GM23338 (cell line): ENCODE data around the gene RFX6. TPM values are rescaled to one million over a fixed set of nuclear protein-coding genes. Genes with fewer than 3 reads are reported as not detected.

Source experiments
- ATAC-seq: fragments of 200-7000 bp; cut with Tn5 transposase; 3 replicates; pipeline ENCODE4 v1.9.1; 2020
- DNase-seq: peaks from one replicate; pipeline ENCODE4 v3.0.0-alpha.2; 2015; ENCODE audit warnings: low spot score
- H2AFZ ChIP-seq: fragments of 200-600 bp; sonication (generic); 2 replicates; pipeline ENCODE4 v1.8.0; 2016; ENCODE audit warnings: antibody characterized with exemption, mild to moderate bottlenecking, moderate library complexity
- H3F3A ChIP-seq: fragments of 200-600 bp; sonication (generic); replicated peaks from 2 replicates; pipeline ENCODE4 v1.8.0; 2017; ENCODE audit warnings: antibody characterized with exemption, mixed run types, low read depth
- H3K27ac ChIP-seq: fragments of 200-600 bp; sonication (generic); 2 replicates; pipeline ENCODE4 v1.6.1; 2016; ENCODE audit warnings: low read depth
- H3K27me3 ChIP-seq: fragments of 200-600 bp; sonication (generic); 2 replicates; pipeline ENCODE4 v1.8.0; 2016; ENCODE audit warnings: mild to moderate bottlenecking, mixed run types, moderate library complexity; ENCODE audit not compliant: insufficient read depth
- H3K36me3 ChIP-seq: fragments of 200-600 bp; sonication (generic); 2 replicates; pipeline ENCODE4 v1.8.0; 2016; ENCODE audit warnings: mild to moderate bottlenecking; ENCODE audit not compliant: insufficient read depth
- H3K4me1 ChIP-seq: fragments of 200-600 bp; sonication (generic); 2 replicates; pipeline ENCODE4 v1.8.0; 2016; ENCODE audit warnings: mild to moderate bottlenecking, moderate library complexity; ENCODE audit not compliant: insufficient read depth
- H3K4me2 ChIP-seq: fragments of 200-600 bp; sonication (generic); 2 replicates; pipeline ENCODE4 v1.7.1; 2017; ENCODE audit warnings: mixed run types
- H3K4me3 ChIP-seq: fragments of 200-600 bp; sonication (generic); 2 replicates; pipeline ENCODE4 v1.6.1; 2016; ENCODE audit warnings: mixed run types
- H3K79me2 ChIP-seq: fragments of 200-600 bp; sonication (generic); replicated peaks from 2 replicates; pipeline ENCODE4 v1.8.0; 2017; ENCODE audit warnings: mild to moderate bottlenecking; ENCODE audit not compliant: insufficient read depth
- H3K9me2 ChIP-seq: fragments of 200-600 bp; sonication (generic); 2 replicates; pipeline ENCODE4 v1.8.0; 2017; ENCODE audit not compliant: insufficient read depth
- H4K20me1 ChIP-seq: fragments of 200-600 bp; sonication (generic); replicated peaks from 2 replicates; pipeline ENCODE4 v1.8.0; 2017; ENCODE audit warnings: mild to moderate bottlenecking; ENCODE audit not compliant: insufficient read depth
- H3K27ac Mint-ChIP-seq: 2 replicates; pipeline ENCODE4 v1.8.0; 2020; ENCODE audit warnings: inconsistent platforms, mild to moderate bottlenecking, moderate library complexity, mixed read lengths
- H3K27me3 Mint-ChIP-seq: 3 replicates; pipeline ENCODE4 v1.8.0; 2022; ENCODE audit warnings: low read depth, mild to moderate bottlenecking, moderate library complexity, mixed read lengths, inconsistent platforms; ENCODE audit not compliant: insufficient read depth, poor library complexity
- H3K36me3 Mint-ChIP-seq: 3 replicates; pipeline ENCODE4 v1.8.0; 2021; ENCODE audit warnings: low read depth, mild to moderate bottlenecking, inconsistent platforms, moderate library complexity, mixed read lengths
- H3K4me1 Mint-ChIP-seq: 3 replicates; pipeline ENCODE4 v1.8.0; 2020; ENCODE audit warnings: mild to moderate bottlenecking, inconsistent platforms, mixed read lengths
- H3K4me3 Mint-ChIP-seq: 3 replicates; pipeline ENCODE4 v1.8.0; 2021; ENCODE audit warnings: moderate library complexity, mild to moderate bottlenecking, inconsistent platforms, mixed read lengths
- H3K9me3 Mint-ChIP-seq: 3 replicates; pipeline ENCODE4 v1.8.0; 2020; ENCODE audit warnings: moderate library complexity, mild to moderate bottlenecking, inconsistent platforms, mixed read lengths
- CREB1 ChIP-seq: fragments of 250-450 bp; sonication (Bioruptor Pico); IDR thresholded peaks from 2 replicates; pipeline ENCODE4 v1.5.0; 2020; ENCODE audit warnings: low read depth, mild to moderate bottlenecking, moderate library complexity
- EZH2 ChIP-seq: fragments of 200-600 bp; sonication (generic); IDR thresholded peaks from one replicate; pipeline ENCODE4 v1.8.0; 2017; ENCODE audit warnings: antibody characterized with exemption, mild to moderate bottlenecking, low read depth; ENCODE audit not compliant: unreplicated experiment
- EZH2phosphoT487 ChIP-seq: fragments of 200-600 bp; sonication (generic); IDR thresholded peaks from one replicate; pipeline ENCODE4 v1.8.1; 2018; ENCODE audit warnings: antibody characterized with exemption; ENCODE audit not compliant: unreplicated experiment
- JUNB ChIP-seq: IDR thresholded peaks from one replicate; pipeline ENCODE4 v1.6.1; 2016; ENCODE audit warnings: antibody characterized with exemption; ENCODE audit not compliant: unreplicated experiment
- NANOG ChIP-seq: IDR thresholded peaks from 2 replicates; pipeline ENCODE4 v1.6.1; 2016; ENCODE audit warnings: antibody characterized with exemption, borderline replicate concordance
- POLR2AphosphoS5 ChIP-seq: IDR thresholded peaks from 2 replicates; pipeline ENCODE4 v1.6.1; 2016; ENCODE audit warnings: antibody characterized with exemption, low read depth
- STAT1 ChIP-seq: IDR thresholded peaks from one replicate; pipeline ENCODE4 v1.6.1; 2016; ENCODE audit warnings: antibody characterized with exemption; ENCODE audit not compliant: unreplicated experiment
- ZNF114 ChIP-seq: fragments of 250-450 bp; sonication (Bioruptor Pico); IDR thresholded peaks from 2 replicates; pipeline ENCODE4 v1.5.0; 2020; ENCODE audit warnings: mild to moderate bottlenecking, moderate library complexity
- ZNF331 ChIP-seq: fragments of 250-450 bp; sonication (Bioruptor Pico); IDR thresholded peaks from 2 replicates; pipeline ENCODE4 v1.5.0; 2020; ENCODE audit warnings: low read depth, mild to moderate bottlenecking, moderate library complexity
- polyA plus RNA-seq: library from polyadenylated mRNA; unstranded; fragments of >200 nt; fragmentation: Nextera tagmentation; extraction: Ambion mirVana; gene quantifications from 2 replicates; pipeline ENCODE4 v1.2.1, GENCODE V29; 2016
- total RNA-seq: library from RNA; depleted of rRNA; stranded (reverse); fragments of >200 nt; shearing (Covaris generic); gene quantifications from 2 replicates; pipeline ENCODE4 v1.2.3, GENCODE V29; 2014
- TF ChIP-seq, protein P1 (sequence below): IDR thresholded peaks from 2 replicates; pipeline ENCODE4 v1.6.1; 2016; ENCODE audit warnings: antibody characterized with exemption
- TF ChIP-seq, protein P2 (sequence below), 2 experiments: fragments of 200-600 bp in 1 of 2; sonication (generic) in 1 of 2; conservative IDR thresholded peaks; 2 replicates each; pipeline versions ENCODE4 v1.5.1 to v1.6.1; 2016 to 2017; ENCODE audit warnings: antibody characterized with exemption in 2 of 2, low read depth in 2 of 2, mild to moderate bottlenecking in 2 of 2, moderate library complexity in 1 of 2
- TF ChIP-seq, protein P3 (sequence below): fragments of 250-450 bp; sonication (Bioruptor Pico); IDR thresholded peaks from 2 replicates; pipeline ENCODE4 v1.5.0; 2020; ENCODE audit warnings: mild to moderate bottlenecking, moderate library complexity
- TF ChIP-seq, protein P4 (sequence below): IDR thresholded peaks from one replicate; pipeline ENCODE4 v1.6.1; 2018; ENCODE audit warnings: antibody characterized with exemption; ENCODE audit not compliant: unreplicated experiment

The RFX6 gene
- total and polyA plus RNA-seq, 2 experiments from 2014 or later = 0.35 TPM; not detected in 1

DNA sequence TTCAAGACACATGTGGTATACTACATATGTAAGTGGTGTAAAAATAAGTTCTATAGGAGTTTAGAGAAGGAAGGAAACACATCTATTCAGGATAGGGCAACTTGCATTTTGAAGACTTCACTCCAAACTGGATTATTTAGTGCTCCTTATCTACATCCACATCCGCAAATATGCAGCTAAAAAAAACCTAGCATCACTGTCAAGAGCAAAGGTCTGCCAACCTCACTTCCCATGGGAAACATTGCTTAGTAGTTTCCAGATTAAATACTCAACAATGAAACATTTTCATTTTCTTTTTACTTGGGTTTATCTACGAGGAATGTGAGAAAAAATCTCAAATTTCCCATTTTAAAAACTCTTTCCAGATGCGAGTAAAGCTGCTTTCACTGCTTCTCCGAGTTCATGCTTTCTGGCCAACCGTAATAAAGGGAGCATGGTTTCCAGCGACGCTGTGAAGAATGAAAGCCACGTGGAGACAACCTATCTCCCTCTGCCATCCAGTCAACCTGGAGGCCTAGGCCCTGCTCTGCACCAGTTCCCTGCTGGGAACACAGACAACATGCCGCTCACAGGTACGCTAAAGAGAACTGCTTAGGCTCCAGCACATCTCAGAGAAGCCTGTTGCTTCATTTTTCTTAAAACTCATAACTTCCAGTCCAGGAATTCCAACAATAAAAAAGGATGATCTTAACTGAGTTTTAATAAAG, 48.2 kb downstream of the RFX6 start:
- H3K27me3 ChIP-seq = no peaks in the 10 kb centered on the region
- H3K9me2 ChIP-seq = no peaks in the 10 kb centered on the region
- TF ChIP-seq EZH2phosphoT487 (no peak), POLR2AphosphoS5 (no peak), ZNF114 (CRISPR knock-in tag) (no peak), NANOG (no peak), STAT1 (no peak), EZH2 (no peak), ZNF331 (CRISPR knock-in tag) (no peak), JUNB (no peak), CREB1 (CRISPR knock-in tag) (no peak)
- TF ChIP-seq, protein P1, sequence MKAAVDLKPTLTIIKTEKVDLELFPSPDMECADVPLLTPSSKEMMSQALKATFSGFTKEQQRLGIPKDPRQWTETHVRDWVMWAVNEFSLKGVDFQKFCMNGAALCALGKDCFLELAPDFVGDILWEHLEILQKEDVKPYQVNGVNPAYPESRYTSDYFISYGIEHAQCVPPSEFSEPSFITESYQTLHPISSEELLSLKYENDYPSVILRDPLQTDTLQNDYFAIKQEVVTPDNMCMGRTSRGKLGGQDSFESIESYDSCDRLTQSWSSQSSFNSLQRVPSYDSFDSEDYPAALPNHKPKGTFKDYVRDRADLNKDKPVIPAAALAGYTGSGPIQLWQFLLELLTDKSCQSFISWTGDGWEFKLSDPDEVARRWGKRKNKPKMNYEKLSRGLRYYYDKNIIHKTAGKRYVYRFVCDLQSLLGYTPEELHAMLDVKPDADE = no peak
- TF ChIP-seq, protein P2, sequence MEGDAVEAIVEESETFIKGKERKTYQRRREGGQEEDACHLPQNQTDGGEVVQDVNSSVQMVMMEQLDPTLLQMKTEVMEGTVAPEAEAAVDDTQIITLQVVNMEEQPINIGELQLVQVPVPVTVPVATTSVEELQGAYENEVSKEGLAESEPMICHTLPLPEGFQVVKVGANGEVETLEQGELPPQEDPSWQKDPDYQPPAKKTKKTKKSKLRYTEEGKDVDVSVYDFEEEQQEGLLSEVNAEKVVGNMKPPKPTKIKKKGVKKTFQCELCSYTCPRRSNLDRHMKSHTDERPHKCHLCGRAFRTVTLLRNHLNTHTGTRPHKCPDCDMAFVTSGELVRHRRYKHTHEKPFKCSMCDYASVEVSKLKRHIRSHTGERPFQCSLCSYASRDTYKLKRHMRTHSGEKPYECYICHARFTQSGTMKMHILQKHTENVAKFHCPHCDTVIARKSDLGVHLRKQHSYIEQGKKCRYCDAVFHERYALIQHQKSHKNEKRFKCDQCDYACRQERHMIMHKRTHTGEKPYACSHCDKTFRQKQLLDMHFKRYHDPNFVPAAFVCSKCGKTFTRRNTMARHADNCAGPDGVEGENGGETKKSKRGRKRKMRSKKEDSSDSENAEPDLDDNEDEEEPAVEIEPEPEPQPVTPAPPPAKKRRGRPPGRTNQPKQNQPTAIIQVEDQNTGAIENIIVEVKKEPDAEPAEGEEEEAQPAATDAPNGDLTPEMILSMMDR (conservative IDR thresholded peaks at IDR 0.05; ENCODE audit: low read depth in 2 of 2) = no peak
- TF ChIP-seq, protein P3, sequence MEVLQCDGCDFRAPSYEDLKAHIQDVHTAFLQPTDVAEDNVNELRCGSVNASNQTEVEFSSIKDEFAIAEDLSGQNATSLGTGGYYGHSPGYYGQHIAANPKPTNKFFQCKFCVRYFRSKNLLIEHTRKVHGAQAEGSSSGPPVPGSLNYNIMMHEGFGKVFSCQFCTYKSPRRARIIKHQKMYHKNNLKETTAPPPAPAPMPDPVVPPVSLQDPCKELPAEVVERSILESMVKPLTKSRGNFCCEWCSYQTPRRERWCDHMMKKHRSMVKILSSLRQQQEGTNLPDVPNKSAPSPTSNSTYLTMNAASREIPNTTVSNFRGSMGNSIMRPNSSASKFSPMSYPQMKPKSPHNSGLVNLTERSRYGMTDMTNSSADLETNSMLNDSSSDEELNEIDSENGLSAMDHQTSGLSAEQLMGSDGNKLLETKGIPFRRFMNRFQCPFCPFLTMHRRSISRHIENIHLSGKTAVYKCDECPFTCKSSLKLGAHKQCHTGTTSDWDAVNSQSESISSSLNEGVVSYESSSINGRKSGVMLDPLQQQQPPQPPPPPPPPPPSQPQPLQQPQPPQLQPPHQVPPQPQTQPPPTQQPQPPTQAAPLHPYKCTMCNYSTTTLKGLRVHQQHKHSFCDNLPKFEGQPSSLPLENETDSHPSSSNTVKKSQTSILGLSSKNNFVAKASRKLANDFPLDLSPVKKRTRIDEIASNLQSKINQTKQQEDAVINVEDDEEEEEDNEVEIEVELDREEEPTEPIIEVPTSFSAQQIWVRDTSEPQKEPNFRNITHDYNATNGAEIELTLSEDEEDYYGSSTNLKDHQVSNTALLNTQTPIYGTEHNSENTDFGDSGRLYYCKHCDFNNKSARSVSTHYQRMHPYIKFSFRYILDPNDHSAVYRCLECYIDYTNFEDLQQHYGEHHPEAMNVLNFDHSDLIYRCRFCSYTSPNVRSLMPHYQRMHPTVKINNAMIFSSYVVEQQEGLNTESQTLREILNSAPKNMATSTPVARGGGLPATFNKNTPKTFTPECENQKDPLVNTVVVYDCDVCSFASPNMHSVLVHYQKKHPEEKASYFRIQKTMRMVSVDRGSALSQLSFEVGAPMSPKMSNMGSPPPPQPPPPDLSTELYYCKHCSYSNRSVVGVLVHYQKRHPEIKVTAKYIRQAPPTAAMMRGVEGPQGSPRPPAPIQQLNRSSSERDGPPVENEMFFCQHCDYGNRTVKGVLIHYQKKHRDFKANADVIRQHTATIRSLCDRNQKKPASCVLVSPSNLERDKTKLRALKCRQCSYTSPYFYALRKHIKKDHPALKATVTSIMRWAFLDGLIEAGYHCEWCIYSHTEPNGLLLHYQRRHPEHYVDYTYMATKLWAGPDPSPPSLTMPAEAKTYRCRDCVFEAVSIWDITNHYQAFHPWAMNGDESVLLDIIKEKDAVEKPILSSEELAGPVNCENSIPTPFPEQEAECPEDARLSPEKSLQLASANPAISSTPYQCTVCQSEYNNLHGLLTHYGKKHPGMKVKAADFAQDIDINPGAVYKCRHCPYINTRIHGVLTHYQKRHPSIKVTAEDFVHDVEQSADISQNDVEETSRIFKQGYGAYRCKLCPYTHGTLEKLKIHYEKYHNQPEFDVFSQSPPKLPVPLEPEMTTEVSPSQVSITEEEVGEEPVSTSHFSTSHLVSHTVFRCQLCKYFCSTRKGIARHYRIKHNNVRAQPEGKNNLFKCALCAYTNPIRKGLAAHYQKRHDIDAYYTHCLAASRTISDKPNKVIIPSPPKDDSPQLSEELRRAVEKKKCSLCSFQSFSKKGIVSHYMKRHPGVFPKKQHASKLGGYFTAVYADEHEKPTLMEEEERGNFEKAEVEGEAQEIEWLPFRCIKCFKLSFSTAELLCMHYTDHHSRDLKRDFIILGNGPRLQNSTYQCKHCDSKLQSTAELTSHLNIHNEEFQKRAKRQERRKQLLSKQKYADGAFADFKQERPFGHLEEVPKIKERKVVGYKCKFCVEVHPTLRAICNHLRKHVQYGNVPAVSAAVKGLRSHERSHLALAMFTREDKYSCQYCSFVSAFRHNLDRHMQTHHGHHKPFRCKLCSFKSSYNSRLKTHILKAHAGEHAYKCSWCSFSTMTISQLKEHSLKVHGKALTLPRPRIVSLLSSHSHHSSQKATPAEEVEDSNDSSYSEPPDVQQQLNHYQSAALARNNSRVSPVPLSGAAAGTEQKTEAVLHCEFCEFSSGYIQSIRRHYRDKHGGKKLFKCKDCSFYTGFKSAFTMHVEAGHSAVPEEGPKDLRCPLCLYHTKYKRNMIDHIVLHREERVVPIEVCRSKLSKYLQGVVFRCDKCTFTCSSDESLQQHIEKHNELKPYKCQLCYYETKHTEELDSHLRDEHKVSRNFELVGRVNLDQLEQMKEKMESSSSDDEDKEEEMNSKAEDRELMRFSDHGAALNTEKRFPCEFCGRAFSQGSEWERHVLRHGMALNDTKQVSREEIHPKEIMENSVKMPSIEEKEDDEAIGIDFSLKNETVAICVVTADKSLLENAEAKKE (CRISPR knock-in tag) = no peak
- TF ChIP-seq, protein P4, sequence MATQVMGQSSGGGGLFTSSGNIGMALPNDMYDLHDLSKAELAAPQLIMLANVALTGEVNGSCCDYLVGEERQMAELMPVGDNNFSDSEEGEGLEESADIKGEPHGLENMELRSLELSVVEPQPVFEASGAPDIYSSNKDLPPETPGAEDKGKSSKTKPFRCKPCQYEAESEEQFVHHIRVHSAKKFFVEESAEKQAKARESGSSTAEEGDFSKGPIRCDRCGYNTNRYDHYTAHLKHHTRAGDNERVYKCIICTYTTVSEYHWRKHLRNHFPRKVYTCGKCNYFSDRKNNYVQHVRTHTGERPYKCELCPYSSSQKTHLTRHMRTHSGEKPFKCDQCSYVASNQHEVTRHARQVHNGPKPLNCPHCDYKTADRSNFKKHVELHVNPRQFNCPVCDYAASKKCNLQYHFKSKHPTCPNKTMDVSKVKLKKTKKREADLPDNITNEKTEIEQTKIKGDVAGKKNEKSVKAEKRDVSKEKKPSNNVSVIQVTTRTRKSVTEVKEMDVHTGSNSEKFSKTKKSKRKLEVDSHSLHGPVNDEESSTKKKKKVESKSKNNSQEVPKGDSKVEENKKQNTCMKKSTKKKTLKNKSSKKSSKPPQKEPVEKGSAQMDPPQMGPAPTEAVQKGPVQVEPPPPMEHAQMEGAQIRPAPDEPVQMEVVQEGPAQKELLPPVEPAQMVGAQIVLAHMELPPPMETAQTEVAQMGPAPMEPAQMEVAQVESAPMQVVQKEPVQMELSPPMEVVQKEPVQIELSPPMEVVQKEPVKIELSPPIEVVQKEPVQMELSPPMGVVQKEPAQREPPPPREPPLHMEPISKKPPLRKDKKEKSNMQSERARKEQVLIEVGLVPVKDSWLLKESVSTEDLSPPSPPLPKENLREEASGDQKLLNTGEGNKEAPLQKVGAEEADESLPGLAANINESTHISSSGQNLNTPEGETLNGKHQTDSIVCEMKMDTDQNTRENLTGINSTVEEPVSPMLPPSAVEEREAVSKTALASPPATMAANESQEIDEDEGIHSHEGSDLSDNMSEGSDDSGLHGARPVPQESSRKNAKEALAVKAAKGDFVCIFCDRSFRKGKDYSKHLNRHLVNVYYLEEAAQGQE = no peak
- no peaks in the 10 kb centered on the region for H4K20me1 ChIP-seq
- H2AFZ ChIP-seq = peak overlapping the region; percentile 38; the same call in 1 of the 2 replicates
- ATAC-seq = peak; percentile 44; the same call in 2 of the 3 replicates
- peaks cover 4% of the 10 kb centered on the region; the same call in 2 of the 3 replicates for H3K4me1 Mint-ChIP-seq
- no peaks in the 10 kb centered on the region for H3K27me3 Mint-ChIP-seq
- no peaks in the 10 kb centered on the region for H3F3A ChIP-seq
- no peak overlapping the region for H3K4me3 Mint-ChIP-seq
- no peak overlapping the region for H3K27ac ChIP-seq
- H3K4me2 ChIP-seq = no peak overlapping the region
- H3K36me3 Mint-ChIP-seq = no peaks in the 10 kb centered on the region
- H3K4me1 ChIP-seq = peaks cover 3% of the 10 kb centered on the region; the same call in 1 of the 2 replicates
- H3K4me3 ChIP-seq = no peak overlapping the region
- no peak overlapping the region for H3K27ac Mint-ChIP-seq
- no peaks in the 10 kb centered on the region for H3K9me3 Mint-ChIP-seq
- no peaks in the 10 kb centered on the region for H3K79me2 ChIP-seq
- peak; percentile 15 for DNase-seq
- no peaks in the 10 kb centered on the region for H3K36me3 ChIP-seq
